GM18907 (cell line): ENCODE measurements around the gene VENTX.

Experiments
- ATAC-seq: cut with Tn5 transposase; IDR thresholded peaks from one replicate; pipeline ENCODE4 v1.9.1; 2021; ENCODE audit warnings: mild to moderate bottlenecking, moderate library complexity; ENCODE audit not compliant: unreplicated experiment

VENTX gene, protein sequence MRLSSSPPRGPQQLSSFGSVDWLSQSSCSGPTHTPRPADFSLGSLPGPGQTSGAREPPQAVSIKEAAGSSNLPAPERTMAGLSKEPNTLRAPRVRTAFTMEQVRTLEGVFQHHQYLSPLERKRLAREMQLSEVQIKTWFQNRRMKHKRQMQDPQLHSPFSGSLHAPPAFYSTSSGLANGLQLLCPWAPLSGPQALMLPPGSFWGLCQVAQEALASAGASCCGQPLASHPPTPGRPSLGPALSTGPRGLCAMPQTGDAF

DNA sequence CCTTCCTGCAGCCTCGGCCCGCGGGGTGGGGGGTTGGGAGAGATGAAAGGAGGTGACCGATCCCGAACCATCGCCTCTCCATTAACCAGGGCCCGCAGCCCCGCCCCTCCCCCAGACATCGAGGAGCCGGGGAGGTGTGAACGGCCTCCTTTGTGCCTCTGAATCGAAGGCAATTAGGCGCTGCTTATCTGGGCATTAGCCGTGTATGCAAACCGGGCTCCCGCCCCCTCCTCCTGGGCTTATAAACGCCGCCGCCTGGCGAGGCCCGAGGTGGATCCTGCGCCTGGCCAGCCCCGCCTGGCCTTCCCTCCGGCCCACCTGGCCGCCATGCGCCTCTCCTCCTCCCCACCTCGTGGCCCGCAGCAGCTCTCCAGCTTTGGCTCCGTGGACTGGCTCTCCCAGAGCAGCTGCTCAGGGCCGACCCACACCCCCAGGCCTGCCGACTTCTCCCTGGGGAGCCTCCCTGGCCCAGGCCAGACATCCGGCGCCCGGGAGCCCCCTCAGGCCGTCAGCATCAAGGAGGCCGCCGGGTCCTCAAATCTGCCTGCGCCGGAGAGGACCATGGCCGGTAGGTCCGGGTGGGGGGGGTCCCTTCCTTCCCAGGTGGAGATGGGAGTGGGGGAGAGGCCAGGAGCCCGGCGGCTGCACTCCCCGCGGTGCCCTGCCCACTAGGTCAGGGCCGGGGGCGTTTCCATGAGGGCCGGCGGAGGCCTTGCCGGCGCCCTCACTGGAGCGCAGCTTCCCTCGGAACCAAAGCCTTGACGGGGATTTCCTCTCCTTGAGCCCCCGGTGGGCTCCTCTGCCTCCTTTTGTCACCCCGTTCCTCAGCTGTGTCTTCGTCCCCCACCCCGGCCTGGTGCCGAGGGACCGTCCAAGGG lies at the start of gene VENTX:
Gene VENTX, plus strand, starts transcription at position 268 of the 878 bp plus-strand sequence. Its CDS starts 60 bp downstream, at position 328.
- no peak for ATAC-seq

GRCh38 chr10:133187906-133188681 lies 49.6 kb upstream of the VENTX start:
- ATAC-seq, result no peak

DNA sequence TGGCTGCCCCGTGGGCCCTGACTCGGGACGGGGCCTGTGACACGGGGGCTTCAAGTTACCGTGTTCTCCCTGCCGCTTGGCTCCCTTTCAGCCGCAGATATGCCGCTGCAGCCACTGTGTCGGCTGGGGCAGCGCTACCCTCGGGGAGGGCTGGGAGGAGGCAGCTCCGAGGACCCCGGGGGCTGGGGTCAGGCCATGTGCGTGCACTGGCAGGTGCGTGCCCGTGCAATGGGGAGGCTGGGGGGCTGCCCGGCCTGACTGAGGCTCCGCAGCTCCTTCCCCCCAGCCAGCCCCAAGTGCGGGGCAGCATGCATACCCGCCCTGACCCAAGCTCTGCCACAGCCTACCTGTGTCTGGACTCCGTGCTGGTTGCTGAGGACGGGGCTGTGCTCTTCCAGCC lies 48.4 kb upstream of the VENTX start:
- no peak for ATAC-seq

- ATAC-seq, result no peak
Measured at GRCh38 chr10:133189726-133190125, 47.9 kb upstream of the VENTX start.

DNA sequence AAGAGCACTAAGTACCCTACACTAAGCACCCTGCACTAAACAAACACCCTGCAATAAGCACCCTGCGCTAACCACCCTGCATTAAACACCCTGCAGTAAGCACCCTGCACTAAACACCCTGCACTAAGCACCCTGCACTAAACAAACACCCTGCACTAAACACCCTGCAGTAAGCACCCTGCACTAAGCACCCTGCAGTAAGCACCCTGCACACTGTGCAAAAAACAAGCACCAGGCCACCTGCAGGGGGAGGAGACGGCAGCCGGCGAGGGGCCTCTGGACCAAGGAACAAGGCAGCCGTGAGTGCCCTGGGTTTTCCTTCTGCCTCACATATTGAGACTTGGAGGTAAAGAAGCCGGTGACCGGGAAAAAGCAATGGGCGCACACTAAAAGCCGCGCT lies 47.4 kb upstream of the VENTX start:
- no peak for ATAC-seq

- no peak for ATAC-seq
Measured at GRCh38 chr10:133191651-133192050, 46.0 kb upstream of the VENTX start.

- no peak for ATAC-seq
Measured at GRCh38 chr10:133194151-133194550, 43.5 kb upstream of the VENTX start.

DNA sequence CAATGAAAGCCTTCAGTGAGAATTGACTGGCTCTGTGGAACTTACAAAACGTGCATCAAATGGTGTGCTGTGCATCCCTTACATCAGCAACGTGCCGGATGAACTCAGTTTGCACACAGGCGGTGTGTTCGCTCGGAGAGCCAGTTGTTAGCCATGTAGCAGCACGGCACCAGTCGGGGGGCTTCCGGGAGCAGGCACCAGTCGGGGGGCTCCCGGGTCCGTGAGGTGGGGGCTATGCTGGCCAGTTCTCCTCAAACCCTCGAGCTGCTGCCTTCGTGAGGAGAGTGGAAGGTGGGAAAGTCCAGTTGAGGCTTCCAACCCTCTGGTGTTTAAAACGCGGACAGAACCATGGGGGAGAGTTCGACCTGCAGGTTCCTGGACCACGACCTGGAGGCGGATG lies 42.6 kb upstream of the VENTX start:
- ATAC-seq, result no peak

DNA sequence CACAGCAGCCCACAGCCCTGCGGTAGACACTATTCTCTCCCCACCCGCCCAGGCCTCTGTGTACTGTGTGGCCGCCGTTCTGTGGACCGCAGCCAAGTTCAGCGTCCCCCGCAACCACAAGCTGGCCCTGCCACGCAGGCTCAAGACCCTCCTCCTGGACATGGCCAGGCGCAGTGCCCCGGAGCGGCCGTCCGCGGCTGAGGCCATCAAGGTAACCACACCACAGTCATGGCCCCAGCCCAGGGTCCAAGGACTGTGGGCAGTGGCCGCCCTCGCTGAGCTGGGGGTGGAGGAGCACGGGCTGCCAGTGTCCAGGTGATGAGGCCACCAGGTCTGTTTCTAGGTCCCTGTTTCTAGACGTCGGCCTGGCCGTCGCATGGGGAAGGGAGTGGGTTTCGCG lies 42.0 kb upstream of the VENTX start:
- no peak for ATAC-seq

- no peak for ATAC-seq
Measured at GRCh38 chr10:133196221-133196915, 41.3 kb upstream of the VENTX start.

GRCh38 chr10:133196936-133197758 lies 40.5 kb upstream of the VENTX start:
- no peak for ATAC-seq

GRCh38 chr10:133197786-133198185 lies 39.9 kb upstream of the VENTX start:
- ATAC-seq, result no peak

DNA sequence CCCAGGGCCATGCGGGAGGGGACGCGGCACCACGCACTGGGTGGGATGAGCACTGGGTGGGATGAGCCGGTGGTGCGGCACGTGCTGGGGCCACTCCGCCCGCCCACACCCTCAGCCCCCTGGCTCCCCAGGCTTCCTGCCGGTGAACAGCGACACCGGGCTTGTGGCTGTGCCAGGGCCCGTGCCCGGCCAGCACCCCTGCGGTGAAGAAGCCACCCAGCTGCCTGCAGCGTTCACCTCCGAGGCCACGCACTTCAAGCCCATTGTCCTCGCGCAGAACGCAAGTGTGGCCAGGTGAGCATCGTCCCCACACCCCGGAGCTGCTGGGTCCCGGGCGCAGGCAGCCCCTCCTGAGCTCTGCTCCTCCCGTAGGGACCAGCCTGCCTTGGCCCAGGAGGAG lies 39.4 kb upstream of the VENTX start:
- no peak for ATAC-seq

DNA sequence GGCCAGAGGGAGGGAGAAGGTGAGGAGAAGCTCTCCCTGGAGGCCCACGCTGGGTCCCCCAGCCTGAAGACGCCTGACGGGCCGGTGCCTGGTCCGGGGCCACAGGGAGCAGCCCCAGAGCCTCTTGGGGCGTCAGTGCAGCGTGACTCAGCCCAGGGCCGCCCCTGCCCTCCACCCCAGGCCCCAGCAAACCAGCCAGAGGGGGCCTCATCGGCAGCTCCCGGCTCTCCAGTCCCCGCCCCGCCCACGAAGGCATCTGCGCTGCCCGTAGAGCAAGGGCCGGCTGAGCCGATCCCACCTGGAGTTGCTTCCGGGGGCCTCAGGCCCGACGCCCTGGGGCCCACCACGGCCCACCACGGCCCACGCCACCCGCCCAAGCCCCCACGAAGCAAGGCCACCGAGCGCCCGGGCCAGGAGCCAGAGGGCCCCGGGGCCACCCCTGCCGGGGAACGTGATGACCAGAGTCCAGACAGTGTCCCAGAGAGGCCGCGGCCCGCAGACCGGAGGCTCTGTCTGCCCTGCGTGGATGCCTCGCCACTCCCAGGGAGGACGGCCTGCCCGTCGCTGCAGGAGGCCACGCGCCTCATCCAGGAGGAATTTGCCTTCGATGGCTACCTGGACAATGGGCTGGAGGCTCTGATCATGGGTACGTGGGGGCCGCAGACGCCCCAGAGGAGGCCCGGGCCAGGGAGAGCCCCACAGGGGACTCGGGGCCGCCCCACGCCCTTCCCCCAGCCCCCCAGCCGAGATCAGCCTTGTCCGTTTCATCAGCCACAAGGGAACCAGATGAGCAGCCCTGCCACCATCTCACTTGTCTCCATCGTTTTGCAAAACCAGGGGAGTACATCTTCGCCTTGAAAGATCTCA lies 38.8 kb upstream of the VENTX start:
- ATAC-seq, result no peak

GRCh38 chr10:133199488-133199885 lies 38.2 kb upstream of the VENTX start:
- ATAC-seq, result no peak

GRCh38 chr10:133199992-133200611 lies 37.6 kb upstream of the VENTX start:
- no peak for ATAC-seq

- no peak for ATAC-seq
Measured at GRCh38 chr10:133200621-133201031, 37.0 kb upstream of the VENTX start.

- ATAC-seq, result no peak
Measured at GRCh38 chr10:133201151-133201947, 36.3 kb upstream of the VENTX start.
